ENCODE measurements around the gene STX17.
"Not testable (repeated sequence)": the region's sequence is repeated elsewhere in the genome, so short reads cannot be mapped to it uniquely, and the experiment has no call there.

Gene STX17

DNA sequence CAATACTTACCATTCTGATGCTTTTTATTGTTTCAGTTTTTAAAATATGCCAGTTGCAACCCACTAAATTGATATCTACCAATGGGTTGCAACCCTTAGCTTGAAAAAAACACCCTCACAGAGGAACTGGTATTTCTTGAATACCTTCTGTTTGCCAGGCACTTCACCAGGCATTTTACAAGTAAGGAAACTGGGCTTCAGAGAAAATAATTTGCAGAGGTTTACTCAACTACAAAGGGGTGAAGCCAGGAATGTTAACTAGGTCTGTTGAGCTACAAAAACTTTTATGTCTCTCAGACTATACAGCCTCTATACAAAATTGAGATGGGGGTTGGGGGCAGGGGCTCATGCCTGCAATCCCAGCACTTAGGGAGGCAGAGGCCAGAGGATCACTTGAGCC lies 65.0 kb downstream of the STX17 start:
- no peak for DNase-seq (ENCODE audit: low read depth)

DNA sequence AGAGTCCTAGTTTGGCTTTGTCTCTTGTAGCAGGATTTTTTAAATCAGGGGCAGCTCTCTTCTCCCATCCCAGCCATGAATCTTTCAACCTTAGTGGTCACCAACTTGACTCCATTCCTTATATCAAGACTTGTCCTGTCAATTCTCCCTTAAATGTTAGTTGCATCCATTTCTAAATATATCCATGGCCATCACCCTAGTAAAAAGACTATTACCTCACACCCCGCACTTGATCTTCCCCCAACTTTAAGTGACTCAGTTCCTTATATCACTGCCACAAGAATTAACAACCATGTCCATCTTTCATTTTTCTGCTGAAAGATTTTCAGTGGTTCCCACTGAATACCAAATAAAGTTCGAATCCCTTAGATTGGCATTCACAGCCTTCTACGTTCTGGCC lies 67.0 kb downstream of the STX17 start:
- no peak for DNase-seq (ENCODE audit: low read depth)

DNA sequence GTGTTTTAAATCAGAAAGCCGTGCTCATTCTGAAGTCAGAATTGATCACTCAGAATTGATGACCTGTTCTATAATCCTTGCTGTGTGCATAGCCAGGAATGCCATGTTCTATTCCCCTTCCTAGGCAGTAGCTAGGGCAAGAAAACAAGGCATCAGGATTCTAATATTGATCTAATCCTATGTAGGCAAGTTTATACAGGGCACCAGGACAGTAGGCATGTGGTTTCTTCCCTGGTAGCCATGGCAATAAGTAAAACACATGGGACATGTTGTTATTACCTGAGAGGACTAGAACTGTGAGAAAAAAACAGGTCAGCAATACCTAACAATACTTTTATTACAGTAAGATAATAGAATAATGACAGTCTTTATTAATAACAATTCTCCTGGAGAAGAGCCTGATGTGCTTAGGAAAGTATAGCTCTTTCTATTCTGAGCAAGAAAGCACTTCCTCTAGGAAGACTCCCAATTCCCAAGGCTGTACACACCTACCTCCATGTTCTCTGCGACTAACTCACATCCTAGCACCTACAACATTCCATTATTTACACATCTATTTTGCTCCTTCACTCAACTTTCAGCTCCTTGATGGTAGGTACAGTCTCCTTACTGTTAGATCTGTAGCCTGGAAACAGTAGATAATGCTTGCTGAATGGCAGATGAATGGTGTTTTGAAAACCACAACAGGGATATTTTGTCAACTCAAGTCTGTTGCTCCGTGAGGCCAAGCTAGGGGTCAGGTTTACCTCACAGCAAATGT lies 70.8 kb downstream of the STX17 start:
- DNase-seq (ENCODE audit: low read depth), result no peak

DNA sequence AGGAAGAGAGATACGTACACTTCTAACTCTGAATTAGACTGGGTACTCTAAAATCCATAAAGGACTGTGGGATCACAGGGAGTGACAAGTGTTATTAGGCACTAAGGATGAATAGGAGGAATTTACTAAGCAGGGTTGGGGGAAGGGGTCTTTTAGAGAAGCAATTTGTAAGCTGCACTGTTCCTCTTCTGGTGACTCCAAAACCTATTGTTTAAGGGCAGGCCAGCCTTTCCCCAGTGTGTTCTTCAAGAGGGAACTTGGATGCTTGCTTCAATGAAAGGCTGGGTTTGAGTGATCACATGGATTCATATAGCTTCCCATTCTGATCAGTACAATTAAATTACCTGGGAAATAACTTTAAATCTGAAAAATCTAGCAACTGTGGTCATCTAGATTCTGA lies 71.8 kb downstream of the STX17 start:
- no peak for DNase-seq (ENCODE audit: low read depth)

DNA sequence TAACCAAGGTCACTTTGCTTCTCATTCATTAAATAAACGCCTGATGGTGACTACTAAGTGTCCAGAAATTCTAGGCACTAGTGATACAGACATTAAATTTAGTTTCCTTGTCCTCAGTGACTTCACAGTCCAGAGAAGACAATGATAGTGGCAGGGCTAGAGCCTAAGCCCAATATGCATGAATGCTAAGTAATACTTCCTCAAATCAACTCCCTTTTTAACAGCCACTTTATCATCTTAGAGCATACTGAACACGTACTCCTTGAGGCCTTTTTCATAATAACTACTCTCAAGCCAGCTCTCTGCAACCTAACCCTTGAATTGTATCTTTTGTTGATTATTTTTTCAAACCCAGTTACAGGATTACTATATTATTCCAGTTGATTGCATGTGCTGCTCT lies 74.1 kb downstream of the STX17 start:
- no peak for DNase-seq (ENCODE audit: low read depth)

DNA sequence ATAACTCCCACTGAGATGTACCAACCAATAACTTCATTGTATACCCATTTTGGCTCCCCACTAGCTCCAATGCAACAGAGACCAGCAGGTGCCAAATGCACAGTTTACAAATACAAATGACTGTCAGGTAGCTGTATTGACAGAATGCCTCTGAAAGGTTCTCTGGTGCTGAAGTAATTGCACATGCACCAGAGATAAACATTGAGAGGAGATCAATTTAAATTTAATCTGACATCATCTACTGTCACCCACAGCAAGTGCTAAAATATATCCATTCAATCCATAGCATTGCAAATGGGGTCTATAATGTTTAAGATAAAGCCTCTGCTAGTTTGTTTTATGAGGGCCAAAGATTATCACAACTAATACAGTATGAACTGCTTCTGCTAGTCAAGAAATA lies 80.2 kb downstream of the STX17 start:
- no peak for DNase-seq (ENCODE audit: low read depth)

DNA sequence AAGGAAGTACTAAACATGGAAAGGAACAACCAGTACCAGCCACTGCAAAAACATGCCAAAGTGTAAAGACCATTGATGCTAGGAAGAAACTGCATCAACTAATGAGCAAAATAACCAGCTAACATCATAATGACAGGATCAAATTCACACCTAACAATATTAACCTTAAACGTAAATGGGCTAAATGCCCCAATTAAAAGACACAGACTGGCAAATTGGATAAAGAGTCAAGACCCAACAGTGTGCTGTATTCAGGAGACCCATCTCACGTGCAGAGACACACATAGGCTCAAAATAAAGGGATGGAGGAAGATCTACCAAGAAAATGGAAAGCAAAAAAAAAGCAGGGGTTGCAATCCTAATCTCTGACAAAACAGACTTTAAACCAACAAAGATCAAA lies 84.1 kb downstream of the STX17 start:
- DNase-seq (ENCODE audit: low read depth), result not testable (repeated sequence)

DNA sequence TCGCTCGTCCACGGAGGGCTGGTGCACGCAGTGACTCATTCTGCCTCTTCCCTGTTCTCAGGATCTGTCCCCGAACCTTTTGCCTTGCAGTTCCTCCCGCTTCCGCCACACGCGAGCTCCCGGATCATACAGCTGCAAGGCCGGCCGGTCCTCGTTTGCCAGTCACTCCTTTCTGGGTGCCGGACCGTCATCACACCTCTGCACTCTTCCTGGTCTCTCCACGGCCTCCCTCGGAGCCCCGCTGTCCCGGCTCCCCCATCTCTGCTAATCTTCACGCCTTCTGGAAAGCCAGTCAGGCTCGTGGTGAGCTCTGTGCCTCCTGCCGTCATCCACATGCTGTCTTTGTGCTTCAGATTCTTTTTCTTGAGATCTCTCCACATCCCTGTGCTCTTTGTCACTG lies 91.8 kb downstream of the STX17 start:
- DNase-seq (ENCODE audit: low read depth), result no peak

DNA sequence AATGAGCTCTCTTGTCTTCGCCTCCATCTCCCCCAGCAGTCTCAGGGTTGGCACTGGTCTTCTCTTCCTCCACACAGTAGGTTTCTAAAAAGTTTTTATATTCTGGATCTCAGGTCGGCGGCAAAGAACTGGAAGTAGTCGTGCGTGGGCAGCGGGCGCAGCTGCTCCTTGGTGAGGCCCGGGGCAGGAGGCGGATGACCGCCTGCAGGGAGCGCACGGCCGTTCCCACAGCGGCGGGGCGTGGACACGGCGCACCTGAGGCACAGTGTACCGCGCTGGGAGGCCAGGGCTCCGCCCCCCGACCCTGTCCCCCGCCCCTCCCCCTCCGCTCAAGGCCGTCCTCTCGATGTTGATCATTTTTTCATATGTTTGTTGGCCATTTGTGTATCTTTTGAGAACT lies 92.4 kb downstream of the STX17 start:
- DNase-seq (ENCODE audit: low read depth), result no peak

DNA sequence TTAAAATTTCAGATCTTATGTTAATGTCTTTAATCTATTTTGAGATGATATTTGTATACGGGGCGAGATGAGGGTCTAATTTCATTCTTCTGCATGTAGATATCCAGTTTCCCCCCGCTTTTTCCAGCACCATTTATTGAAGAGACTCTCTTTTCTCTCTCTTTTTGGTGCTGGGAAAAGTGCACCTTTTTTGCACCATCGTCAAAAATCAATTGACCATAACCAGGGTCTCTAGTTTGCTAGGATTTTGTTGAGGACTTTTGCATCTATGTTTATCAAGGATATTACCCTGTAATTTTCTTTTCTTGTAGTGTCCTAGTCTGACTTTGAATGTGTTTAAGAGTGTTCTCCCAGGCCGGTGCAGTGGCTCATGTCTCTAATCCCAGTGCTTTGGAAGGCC lies 93.3 kb downstream of the STX17 start:
- DNase-seq (ENCODE audit: low read depth), result no peak

DNA sequence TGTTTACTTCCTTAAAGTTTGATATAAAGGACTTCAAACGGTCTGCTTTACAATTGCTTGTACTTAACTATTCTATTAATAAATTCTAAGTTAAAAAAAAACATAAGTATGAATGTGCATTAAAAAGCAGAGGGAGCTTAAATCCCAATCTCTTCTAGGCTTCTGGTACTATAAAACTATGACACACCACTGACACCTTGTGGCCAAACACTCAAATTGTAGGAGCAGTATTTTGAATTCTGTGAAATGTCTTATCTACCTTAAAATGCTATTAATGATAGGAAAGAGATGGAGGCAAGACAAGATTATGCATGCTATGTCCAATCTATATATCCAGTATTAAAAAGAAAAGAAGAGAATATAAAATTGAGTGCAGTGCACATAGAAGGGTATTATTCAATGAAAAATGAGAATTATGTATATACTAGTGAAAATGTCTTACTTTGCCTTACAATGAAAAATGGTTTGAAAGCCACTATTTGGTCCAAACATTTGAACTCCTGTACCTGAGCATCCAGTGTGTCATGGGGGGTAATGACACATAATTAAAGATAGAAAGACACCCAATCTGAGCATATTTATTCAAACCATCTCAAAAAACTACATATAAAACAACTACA lies 104.7 kb downstream of the STX17 start:
- DNase-seq (ENCODE audit: low read depth), result peak; percentile 19

DNA sequence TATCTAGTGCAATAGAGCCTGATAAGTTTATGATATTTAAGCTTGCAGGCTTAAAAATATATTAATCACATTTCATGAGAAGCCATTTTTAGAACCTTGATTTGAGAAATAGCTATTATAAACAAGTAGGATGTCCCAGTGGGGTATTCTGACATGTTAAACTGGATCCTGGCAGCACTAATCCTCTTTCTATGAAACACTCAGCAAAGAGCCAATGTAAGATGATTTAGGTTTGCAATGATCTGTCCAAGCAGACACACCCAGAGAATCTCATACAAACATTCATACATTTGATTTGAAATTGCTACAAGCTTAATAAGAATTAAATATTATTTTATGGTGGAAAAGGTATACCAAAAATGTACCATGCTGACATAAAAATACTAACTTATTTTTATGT lies 105.8 kb downstream of the STX17 start:
- DNase-seq (ENCODE audit: low read depth), result no peak

DNA sequence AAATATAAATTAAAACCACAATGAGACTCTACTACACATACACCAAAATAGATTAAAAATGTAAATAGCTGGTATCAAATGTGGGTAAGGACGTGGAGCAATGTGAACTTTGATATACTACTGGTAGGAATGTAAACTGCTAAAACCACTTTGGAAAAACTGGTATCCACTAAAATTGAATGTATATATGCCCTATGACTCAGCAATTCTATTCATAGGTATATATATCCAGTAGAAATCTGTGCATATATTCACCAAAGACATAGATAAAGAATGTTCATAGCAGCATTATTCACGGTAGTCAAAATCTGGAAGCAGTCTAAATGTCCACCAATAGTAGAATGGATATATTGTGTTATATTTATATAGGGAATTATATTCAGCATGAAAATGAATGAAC lies 107.1 kb downstream of the STX17 start:
- DNase-seq (ENCODE audit: low read depth), result no peak

DNA sequence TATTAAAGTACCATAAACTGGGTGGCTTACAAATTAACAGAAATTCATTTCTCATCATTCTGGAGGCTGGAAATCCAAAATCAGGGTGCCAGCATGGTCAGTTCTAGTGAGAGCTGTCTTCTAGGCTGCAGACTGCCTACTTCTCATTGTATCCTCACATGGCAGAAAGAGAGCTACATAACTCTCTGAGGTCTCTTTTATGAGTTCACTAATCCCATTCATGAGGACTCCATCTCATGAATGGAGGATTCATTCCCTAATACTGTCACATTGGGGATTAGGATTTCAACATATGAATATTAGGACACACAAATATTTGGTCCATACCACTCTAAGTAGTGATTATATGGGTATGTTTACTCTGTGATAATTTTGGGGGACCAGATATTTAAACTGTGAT lies 108.4 kb downstream of the STX17 start:
- DNase-seq (ENCODE audit: low read depth), result no peak

DNA sequence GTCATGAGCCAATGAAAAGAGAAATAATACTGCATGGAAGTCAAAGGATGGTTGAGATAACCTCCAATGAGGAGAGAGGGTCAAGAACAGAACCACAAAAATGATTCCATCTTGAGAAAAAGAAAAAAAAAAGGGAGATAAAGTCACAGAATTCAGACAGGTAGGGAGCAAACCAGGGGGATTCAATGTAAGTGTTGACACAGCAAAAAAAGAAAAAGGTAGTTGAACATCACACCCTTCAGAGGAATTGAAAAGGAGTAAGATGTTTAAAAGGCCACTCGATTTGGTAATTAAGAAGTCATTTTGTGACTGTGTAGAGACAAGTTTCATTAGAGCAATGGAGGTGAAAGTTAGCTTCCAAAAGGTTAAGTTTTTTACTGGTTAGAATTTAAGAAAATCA lies 113.1 kb downstream of the STX17 start:
- no peak for DNase-seq (ENCODE audit: low read depth)

All from HS-27A (cell line).